ENCODE results near the gene USP16.

Gene USP16

GRCh38 chr21:29084372-29084771, 59.9 kb downstream of the USP16 start:
- DNase-seq (ENCODE audit: low read depth), result no peak

- no peak for DNase-seq (ENCODE audit: low read depth)
These were observed 60.8 kb downstream of the USP16 start for GRCh38 chr21:29085106-29085752.

GRCh38 chr21:29091033-29091432, 66.6 kb downstream of the USP16 start:
- DNase-seq (ENCODE audit: low read depth), result peak; percentile 58

GRCh38 chr21:29092102-29092959, 67.9 kb downstream of the USP16 start:
- DNase-seq (ENCODE audit: low read depth), result no peak

GRCh38 chr21:29096218-29097015, 71.9 kb downstream of the USP16 start:
- no peak for DNase-seq (ENCODE audit: low read depth)

GRCh38 chr21:29098156-29098555, 73.7 kb downstream of the USP16 start:
- no peak for DNase-seq (ENCODE audit: low read depth)

- no peak for DNase-seq (ENCODE audit: low read depth)
These were observed 78.4 kb downstream of the USP16 start for GRCh38 chr21:29102791-29103257.
